Femur (tissue), 1 donor: ENCODE data around the gene CNPY4.
"Not testable (repeated sequence)": the region's sequence is repeated elsewhere in the genome, so short reads cannot be mapped to it uniquely, and the experiment has no call there.

Experiments used
- DNase-seq: peaks from one replicate; pipeline ENCODE4 v3.0.0-alpha.2; 2017

Gene CNPY4

DNA sequence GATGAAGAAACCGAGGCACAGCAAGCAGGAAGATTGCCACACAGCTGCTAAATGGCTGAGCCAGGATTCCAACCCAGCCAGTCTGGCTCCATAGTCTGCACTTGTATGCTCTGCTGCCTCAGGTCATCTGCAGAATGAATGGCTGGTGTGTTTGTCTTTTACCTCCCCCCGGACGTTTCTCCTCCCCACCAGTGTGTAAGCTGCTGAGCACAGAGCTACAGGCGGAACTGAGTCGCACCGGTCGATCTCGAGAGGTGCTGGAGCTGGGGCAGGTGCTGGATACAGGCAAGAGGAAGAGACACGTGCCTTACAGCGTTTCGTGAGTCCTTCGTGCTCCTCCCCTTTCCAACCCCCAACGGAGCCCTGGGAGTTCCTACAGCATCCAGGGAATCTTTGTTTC is 2.6 kb downstream of the CNPY4 start:
- no peak for DNase-seq

DNA sequence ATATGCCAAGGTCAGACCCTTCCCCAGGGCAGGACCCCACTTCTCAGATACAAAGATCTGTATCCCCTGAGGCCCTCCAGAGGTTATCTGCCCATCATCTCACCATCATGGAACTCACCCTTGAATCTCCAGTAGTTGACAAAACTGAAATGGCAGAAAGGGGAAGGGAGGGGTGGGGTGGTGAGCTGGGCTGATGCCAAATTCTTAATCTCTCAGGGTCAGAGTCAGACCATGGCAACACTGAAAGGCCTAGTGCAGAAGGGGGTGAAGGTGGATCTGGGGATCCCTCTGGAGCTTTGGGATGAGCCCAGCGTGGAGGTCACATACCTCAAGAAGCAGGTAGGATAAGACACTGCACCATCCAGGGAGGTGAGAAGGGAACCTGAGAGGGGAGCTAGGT is 3.1 kb downstream of the CNPY4 start:
- DNase-seq = peak; percentile 20

DNA sequence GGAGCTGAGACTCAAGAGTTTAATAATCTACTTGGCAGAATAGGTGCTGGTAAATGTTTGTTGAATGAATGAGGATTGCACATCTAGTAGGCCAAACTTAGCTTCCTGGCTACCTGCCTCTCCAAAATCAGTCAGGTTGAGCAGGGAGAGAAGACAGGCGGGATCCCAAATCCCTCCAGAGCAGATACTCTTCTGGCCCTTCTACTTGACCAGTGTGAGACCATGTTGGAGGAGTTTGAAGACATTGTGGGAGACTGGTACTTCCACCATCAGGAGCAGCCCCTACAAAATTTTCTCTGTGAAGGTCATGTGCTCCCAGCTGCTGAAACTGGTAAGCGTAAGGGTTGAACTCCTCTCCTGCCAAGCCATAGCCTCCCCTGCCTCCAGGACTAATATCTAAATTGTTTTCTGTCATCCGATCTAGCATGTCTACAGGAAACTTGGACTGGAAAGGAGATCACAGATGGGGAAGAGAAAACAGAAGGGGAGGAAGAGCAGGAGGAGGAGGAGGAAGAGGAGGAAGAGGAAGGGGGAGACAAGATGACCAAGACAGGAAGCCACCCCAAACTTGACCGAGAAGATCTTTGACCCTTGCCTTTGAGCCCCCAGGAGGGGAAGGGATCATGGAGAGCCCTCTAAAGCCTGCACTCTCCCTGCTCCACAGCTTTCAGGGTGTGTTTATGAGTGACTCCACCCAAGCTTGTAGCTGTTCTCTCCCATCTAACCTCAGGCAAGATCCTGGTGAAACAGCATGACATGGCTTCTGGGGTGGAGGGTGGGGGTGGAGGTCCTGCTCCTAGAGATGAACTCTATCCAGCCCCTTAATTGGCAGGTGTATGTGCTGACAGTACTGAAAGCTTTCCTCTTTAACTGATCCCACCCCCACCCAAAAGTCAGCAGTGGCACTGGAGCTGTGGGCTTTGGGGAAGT is 5.1 kb downstream of the CNPY4 start:
- no peak for DNase-seq

DNA sequence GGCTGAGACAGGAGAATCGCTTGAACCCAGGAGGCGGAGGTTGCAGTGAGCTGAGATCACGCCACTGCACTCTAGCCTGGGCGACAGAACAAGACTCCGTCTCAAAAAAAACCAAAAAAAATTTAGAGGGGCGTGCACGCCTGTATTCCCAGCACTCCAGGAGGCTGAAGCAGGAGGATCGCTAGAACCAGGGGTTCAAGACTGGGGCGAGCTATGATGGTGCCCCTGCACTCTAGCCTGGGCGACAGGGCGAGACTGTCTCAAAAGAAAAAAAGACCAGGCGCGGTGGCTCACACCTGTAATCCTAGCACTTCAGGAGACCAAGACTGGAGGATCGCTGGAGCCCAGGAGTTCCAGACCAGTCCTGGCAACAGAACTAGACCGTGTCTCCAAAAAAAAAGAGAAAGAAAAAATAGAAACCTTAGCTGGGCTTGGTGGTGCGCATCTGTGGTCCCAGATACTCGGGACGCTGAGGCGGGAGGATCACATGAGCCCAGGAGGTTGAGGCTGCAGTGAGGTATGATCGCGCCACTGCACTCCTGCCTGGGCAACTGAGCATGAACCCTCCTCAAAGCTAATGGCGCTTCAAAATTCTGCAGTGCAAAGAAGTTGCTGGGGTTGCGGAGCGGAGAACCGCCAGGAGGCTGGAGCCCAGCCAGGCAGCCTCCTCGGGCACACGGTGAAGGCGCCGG is 7.0 kb downstream of the CNPY4 start:
- no peak for DNase-seq

DNA sequence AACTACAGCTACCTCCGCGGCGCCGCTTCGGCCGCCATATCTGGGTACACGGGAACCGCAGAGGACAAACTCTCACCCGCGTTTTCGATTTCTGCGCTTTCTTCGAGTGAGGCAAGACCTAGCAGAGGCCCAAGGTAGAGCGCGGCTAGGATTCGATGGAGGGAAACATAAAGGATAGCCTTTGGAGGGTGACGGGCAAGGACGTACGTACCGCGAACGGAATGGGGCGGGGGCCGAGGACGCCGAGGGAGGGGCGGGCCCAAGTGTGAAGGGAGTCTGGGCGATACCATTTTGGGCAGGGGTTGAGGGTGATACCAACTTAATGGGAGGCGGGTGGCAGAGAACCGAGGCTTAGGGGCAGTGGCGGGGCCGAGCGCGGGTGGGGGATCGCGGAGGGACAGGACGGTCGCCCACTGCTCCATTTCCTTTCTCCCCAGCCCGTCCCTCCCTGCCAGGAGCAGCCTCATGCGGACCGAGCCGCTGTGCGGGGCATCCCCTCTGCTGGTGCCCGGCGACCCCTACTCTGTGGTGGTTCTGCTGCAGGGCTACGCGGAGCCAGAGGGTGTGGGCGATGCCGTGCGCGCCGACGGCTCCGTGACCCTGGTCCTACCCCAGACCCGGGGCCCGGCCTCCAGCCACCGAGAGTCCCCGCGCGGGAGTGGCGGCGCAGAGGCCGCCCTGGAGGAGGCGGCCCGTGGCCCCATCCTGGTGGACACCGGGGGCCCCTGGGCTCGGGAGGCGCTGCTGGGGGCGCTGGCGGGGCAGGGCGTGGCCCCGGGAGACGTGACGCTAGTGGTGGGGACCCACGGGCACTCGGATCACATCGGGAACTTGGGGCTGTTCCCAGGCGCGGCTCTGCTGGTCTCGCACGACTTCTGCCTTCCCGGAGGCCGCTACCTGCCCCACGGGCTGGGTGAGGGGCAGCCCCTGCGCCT is 7.8 kb downstream of the CNPY4 start, which contains the start of gene MBLAC1:
Gene MBLAC1 (plus strand): TSS at position 37 of the 935 bp plus-strand sequence. CDS start 429 bp downstream, at position 466.
- peak; percentile 94 for DNase-seq

DNA sequence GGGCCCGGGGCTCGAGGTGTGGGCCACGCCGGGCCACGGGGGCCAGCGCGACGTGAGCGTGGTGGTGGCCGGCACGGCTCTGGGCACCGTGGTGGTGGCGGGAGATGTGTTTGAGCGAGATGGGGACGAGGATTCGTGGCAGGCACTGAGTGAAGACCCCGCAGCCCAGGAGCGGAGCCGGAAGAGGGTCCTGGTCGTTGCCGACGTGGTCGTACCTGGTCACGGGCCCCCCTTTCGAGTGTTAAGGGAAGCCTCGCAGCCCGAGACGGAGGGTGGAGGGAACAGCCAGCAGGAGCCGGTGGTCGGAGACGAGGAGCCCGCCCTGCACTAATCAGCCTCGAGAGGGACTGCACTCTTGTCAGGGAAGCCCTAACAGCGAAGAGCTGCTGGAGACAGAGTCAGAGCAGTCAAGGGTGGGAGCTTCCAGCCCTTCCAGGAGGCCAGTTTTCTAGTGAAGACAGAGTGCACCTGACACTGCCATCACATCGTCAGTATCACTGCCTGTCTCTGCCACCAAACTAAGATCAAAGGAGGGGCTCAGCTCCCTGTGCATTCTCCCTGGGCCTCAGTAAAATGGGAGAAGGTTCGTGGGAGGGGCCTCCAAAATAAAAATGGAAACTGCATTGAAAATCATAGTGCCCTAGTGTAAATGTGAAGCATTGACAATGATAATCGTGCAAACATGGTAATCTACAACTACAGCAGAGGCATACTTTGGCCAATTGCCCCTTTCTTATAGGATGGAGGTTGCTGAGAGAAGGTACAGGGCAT is 8.6 kb downstream of the CNPY4 start:
- DNase-seq = peak; percentile 54

DNA sequence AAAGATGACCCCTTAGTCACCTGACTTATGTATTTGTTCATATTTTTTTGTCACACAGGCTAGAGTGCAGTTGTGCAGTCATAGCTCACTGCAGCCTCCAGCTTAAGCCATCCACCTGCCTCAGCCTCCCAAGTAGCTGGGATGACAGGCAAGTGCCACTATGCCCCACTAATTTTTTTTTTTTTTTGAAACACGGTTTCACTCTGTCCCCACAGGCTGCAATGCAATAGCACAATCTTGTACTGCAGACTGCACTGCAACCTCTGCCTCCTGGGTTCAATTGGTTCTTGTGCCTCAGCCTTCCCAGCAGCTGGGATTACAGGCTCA is 9.2 kb downstream of the CNPY4 start:
- DNase-seq = no peak

DNA sequence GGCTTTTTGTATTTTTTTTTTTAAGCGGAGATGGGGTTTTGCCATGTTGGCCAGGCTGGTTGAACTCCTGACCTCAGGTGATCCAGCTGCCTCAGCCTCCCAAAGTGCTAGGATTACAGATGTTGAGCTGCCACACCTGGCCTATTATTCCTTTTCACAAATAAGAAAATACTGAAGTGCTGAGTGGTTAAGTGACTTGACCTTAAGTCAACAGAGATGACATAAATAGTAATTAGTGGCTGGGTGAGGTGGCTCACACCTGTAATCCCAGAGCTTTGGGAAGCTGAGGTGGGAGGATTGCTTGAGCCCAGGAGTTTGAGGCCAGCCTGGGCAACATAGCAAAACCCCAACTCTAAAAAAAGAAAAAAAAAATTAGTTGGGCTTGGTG is 10.8 kb downstream of the CNPY4 start:
- DNase-seq = not testable (repeated sequence)

DNA sequence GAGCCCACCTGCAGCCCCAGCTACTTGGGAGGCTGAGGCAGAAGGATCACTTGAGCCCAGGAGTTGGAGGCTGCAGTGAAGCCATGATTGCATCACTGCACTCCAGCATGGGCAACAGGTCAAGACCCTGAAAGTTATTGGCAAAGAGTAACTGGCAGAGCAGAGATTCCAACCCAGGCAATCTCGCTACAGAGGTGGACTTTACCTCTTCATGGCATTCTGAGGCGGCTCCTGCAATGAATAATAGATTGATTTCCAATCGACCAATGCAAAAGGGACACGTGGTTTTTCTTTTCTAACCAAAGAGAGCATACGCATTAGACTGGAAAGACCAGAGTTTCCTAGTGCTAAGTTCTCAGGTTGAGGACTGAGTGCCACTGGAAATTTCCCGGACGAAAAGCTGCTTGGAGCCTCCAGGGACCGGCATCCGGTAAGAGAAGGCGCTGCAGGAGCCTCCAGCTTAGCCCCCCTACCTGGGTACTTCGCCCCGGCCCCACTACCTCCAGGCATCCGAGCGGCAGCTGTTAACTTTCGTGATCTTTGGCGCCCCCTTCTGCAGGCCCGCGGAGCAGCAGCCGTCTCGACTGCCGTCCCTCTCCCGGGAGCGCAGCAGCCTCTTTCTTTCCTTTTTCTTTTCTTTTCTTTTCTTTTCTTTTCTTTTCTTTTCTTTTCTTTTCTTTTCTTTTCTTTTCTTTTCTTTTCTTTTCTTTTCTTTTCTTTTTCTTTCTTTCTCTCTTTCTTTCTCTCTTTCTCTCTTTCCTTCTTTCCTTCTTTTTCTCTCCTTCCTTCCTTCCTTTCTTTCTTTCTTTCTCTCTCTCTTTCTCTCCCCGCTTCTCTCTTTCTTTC is 11.4 kb downstream of the CNPY4 start:
- DNase-seq = peak; percentile 85

DNA sequence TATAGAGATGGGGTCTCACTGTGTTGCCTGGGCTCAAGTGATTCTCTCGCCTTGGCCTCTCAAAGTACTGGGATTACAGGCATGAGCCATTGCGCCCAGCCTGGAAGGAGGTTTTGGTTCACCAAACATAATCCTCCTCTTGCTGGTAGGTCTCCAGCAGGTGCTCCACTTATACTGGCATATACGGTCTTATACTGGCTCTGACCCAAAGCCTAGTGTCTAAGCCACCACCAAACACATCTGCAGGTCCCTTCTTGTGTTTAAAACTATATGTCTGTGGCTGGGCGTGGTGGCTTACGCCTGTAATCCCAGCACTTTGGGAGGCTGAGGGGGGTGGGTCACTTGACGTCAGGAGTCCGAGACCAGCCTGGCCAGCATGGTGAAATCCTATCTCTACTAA is 12.7 kb downstream of the CNPY4 start:
- no peak for DNase-seq

DNA sequence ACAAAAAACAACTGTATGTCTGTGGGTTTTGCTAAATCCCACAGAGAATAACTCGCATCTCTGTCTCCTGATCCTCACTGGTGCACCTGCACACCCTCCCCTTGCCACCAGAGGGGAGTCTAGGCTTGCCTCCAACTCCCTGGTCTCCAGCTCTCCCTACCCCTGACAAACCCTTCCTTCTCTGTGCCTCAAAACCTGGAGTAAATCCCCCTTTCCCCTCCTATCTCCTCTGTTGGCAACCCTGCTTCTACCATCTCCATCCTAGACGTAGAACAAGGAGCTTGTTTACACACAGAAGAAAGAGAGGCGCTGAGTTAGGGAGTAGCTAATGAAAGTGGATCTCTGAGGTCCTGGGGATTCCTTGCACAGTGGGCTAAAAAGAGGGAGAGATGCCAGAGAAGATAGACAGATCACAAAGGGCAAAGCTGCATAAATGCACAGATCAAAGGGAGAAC is 13.3 kb downstream of the CNPY4 start:
- peak; percentile 70 for DNase-seq

DNA sequence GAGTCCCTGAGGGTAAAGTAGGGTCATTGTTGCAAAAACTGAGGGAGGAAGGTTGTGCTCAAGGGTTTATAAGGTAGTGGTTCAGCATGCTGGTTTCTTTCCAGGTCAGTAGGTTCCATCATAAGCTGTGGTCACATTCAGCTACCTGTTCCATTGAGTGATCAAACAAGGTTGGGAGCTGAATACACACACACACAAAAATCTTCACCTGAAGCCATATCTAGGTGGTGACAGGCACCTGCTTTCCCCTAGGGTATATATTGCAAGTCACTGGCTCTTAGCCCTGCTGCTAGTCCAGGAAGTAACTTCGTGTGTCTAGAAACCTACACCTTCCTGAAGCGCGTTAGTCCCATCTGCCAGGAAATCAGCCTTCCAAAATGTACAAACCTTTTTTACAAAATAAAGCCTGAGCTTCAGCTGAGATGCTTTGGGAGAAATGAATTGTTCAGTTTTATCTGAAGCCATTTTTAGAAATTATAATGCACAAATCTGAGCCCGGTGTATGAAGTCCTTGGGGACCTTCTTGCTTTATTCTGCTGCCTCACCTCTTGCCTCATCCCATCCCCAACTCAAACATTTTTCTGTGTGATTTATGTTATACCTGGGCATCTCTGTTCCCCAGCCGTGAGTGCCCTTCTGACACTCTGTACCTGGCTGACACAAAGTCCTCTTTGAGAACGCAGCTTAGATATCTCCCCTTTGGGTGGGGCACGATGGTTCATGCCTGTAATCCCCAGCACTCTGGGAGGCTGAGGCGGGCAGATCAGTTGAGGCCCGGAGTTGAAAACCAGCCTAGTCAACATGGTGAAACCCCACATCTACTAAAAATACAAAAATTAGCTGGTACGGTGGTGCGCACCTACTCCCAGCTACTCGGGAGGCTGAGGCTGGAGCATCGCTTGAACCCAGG is 18.7 kb downstream of the CNPY4 start:
- DNase-seq = no peak

DNA sequence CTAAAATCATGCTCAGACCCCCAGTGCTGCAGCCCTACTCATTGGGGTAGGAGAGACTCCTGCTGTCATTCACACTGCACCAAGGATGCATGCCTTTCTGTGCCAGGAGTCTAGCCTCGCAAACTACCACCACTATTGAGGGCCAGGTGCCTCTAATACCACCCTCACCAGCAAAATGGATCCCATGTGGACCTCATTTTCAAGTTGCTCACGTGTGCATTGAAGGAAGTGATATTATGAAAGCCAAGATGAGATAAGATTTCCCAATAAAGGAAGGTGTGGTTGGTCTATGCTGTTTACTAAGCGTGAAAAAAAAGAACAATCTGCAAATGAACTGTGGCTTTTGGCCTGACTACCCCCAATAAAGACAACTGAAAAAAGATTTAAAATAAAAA is 22.1 kb downstream of the CNPY4 start:
- DNase-seq = no peak

DNA sequence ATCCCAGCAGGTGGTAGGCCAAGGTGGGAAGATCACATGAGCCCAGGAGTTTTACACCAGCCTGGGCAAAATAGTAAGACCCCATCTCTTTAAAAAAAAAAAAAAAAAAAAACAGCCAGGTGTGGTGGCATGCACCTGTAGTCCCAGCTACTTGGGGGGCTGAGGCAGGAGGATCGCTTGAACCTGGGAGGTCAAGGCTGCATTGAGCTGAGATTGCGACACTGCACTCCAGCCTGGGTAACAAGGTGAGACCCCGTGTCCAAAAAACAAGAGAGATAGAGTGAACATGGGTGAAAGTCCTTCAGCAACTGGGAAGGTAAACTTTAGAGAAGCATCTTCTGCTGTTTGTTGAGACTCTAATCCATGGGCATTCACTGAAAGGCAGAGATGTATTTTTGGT is 23.0 kb downstream of the CNPY4 start:
- DNase-seq = no peak

DNA sequence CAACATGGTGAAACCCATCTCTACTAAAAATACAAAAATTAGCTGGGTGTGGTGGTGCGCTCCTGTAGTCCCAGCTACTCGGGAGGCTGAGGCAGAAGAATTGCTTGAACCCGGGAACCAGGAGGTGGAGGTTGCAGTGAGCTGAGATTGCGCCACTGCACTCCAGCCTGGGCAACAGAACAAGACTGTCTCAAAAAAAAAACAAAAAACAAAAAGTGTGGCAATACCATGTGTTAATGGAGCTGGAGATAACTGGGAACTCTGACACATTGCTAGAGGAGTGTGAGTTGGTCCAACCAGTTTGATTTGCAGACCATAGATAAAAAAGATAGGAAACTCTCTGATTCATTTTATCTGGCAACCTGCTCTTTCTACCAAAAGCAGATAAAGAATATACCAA is 26.9 kb downstream of the CNPY4 start:
- not testable (repeated sequence) for DNase-seq

DNA sequence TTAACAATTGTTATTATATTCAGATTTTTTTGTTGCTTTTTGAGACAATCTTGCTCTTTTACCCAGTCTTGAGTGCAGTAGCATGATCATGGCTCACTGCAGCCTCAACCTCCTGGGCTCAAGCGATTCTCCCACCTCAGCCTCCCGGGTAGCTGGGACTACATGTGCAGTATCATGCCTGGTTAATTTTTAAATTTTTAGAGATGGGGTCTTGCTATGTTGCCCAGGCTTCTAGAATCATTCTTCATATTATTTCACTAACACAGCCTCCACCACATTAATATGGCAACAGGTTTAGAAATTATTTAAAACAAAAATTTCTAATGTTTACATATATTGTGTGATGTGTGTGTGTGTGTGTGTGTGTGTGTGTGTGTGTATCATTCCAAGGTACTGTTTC is 27.8 kb downstream of the CNPY4 start:
- DNase-seq = no peak

DNA sequence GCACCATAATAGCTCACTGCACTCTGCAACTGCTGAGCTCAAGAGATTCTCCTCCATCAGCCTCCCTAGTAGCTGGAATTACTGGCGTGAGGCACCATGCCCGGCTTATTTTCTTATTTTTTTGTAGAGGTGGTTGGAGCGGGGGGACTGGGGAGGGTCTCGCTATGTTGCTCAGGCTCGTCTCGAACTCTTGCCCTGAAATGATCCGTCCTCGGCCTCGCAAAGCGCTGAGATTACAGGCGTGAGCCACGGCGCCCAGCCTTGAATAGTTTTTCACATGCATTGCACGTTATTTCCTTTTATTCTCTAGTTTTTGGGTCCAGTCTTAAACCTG is 28.8 kb downstream of the CNPY4 start:
- no peak for DNase-seq

DNA sequence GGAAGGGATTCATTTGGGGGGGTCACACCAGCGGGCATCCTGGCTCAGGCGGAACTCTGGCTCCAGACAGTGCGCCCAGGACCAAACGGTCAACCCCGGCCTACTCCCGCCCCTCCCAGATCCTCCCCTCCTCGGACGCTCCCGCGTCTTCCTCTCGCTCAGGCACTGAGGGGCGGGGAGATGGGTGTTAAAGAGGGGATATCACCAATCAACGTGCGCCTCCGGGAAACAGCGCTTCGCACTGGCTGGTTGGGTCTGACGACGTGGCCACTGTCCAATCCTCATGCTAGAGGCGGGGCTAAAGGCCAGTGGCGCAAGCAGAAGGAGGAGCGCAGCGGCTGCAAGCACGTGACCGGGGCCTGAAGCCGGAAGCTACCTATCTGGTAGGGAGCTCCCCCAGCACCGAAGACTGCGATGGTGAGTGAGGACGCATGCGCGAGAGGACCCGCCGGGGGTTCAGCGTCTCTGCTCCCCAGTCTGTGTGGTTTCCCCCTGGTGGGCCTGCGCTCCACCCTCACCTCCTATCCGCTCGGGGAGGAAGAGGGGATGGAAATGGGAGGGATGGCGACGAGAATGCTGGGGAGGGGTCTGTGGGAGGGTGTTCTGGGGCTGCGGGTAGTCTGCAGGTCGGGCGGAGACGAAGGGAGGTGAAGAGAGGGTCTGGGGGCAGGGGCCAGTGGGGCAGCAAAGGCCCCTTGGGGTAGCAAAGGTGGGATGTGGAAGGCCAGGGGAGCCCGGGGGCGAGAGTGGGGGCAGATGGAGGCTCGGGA is 29.3 kb downstream of the CNPY4 start, which contains the start of gene LAMTOR4:
Gene LAMTOR4 (plus strand): TSS at position 360 of the 770 bp plus-strand sequence. CDS start 55 bp downstream, at position 415.
- peak; percentile 99 for DNase-seq

DNA sequence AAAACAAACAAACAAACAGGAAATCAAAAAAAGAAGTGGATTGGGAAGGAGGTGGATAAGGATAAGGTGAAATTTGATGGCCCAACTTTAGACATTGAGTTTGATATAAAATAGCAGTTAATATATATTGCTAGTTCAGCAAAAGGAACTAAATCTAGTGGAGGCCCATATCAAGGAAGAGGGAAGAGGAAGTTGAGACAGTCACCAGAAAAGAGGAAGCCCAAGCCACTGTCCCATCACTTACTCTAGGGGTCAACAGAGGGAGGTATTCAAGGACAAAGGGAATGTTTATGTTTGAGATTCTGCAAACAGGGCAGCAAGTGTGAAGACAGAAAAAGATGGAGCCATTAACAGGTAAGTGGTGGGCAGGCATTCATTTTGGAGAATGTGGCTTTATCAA is 33.0 kb downstream of the CNPY4 start:
- DNase-seq = no peak
